ENCODE data around the gene PARPBP.
"Not testable (repeated sequence)": the region's sequence is repeated elsewhere in the genome, so short reads cannot be mapped to it uniquely, and the experiment has no call there.

The PARPBP gene

GRCh38 chr12:102155206-102155605, 35.2 kb downstream of the PARPBP start:
- not testable (repeated sequence) for DNase-seq

- DNase-seq, result no peak
These were observed 43.4 kb downstream of the PARPBP start for GRCh38 chr12:102163383-102163782.

GRCh38 chr12:102167821-102168604, 48.0 kb downstream of the PARPBP start:
- no peak for DNase-seq

GRCh38 chr12:102169922-102170621, 50.1 kb downstream of the PARPBP start:
- peak in 1 of 51 donors; percentile 0 for DNase-seq

GRCh38 chr12:102171951-102172350, 52.0 kb downstream of the PARPBP start:
- no peak for DNase-seq

- no peak for DNase-seq
These were observed 52.5 kb downstream of the PARPBP start for GRCh38 chr12:102172436-102172835.

- DNase-seq, result no peak
These were observed 54.1 kb downstream of the PARPBP start for GRCh38 chr12:102174117-102174516.

GRCh38 chr12:102174761-102175160, 54.8 kb downstream of the PARPBP start:
- DNase-seq, result no peak

- DNase-seq, result no peak
These were observed 62.7 kb downstream of the PARPBP start for GRCh38 chr12:102182635-102183034.

- no peak for DNase-seq
These were observed 75.8 kb downstream of the PARPBP start for GRCh38 chr12:102195826-102196225.

- DNase-seq, result no peak
These were observed 77.8 kb downstream of the PARPBP start, which contains the start of gene PMCH for GRCh38 chr12:102197789-102198188. Gene PMCH (minus strand): TSS chr12:102197833. CDS start chr12:102197770, 63 bp downstream.

GRCh38 chr12:102201436-102202061, 81.6 kb downstream of the PARPBP start:
- no peak for DNase-seq

- no peak for DNase-seq
These were observed 82.6 kb downstream of the PARPBP start for GRCh38 chr12:102202556-102202955.

GRCh38 chr12:102204025-102204424, 84.0 kb downstream of the PARPBP start:
- no peak for DNase-seq

- DNase-seq, result no peak
These were observed 96.2 kb downstream of the PARPBP start for GRCh38 chr12:102215992-102216691.

GRCh38 chr12:102220736-102221135, 100.8 kb downstream of the PARPBP start:
- DNase-seq, result no peak

GRCh38 chr12:102227954-102228353, 108.0 kb downstream of the PARPBP start:
- DNase-seq, result no peak

- no peak for DNase-seq
These were observed 112.1 kb downstream of the PARPBP start for GRCh38 chr12:102232036-102232435.

- DNase-seq, result no peak
These were observed 112.5 kb downstream of the PARPBP start for GRCh38 chr12:102232446-102232845.

GRCh38 chr12:102234599-102234998, 114.6 kb downstream of the PARPBP start:
- no peak for DNase-seq

- not testable (repeated sequence) for DNase-seq
These were observed 120.9 kb downstream of the PARPBP start for GRCh38 chr12:102240859-102241258.

All from hypothalamus (tissue), 51 donors.